GM11168 (cell line): ENCODE measurements around the gene H2BK1.

Experiments
- in situ Hi-C: fragments of 300-500 bp; cut with MboI; formaldehyde crosslinking; loops from one replicate; pipeline ENCODE4 v1.12.0; 2022; ENCODE audit warnings: low sequenced_read_pairs; ENCODE audit not compliant: unreplicated experiment

The H2BK1 gene

DNA sequence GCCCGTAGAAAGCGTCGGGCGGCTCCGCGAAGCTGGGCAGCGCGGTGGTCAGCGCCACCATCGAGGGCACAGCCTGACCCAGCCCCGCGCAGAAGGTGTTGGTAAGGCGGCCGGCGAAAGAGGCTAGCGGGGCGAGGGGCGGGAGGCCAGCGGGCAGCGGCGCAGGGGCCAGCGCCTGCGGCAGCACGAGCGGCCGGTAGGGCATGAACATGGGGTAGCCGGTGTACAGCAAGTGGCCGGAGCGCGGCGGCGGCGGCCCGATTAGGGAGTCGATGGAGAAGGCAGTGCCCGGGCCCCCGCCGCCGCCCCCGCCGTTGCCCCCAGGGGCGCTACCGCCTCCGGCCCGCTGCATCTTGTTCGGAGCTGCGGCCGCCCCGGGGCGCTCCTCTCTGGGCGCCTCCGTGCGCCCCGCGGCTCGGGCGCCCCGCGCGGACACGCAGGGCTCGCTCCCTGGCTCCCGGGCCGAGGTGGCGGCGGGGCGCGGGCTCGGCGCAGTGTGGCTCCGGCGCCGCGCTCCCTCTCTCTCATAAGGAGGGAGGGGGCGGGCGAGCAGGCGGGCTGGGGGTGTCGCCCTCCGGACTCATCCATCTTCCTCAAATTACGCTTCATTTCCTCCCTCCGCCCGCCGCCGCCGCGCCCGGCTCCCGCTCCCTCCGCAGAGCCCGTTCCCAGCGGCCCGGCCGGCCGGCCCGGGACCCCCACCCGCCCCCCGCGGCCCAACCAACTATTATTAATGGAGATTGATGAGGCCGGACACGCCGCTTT is 42.9 kb downstream of the H2BK1 start, which contains the start of gene GBX1:
Gene GBX1 (minus strand): TSS at position 498 of the 765 bp plus-strand sequence. CDS start 146 bp downstream, at position 352.
- in situ Hi-C loops, result no loop called here

DNA sequence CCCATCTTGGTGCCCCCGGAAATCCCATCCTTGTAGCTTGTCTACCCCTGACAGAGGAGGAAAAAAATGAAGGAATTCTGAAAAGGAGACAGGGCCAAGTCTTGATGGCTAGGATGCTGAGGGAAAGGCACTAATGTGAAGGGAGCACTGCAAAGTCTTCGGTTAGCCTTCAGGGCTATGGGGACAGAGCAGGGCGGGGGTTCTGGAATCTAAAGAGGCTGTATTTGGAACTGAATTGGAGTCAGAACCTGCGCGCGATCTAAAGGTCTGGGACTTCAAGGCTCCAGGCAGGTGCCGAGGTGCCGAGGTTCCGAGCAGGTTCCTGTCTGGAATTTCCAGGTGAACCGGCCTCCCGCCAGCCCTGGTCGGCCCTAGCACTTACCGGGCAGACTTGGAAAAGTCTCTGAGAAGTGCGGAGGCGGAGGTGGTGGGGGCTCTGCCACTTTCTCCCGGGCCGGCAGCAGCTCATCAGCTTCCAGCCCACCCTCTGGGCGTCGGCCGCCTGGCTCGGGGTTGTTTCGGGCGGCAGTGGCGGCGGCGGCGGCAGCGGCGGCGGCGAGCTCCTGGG is 43.6 kb downstream of the H2BK1 start:
- in situ Hi-C loops, result no loop called here

DNA sequence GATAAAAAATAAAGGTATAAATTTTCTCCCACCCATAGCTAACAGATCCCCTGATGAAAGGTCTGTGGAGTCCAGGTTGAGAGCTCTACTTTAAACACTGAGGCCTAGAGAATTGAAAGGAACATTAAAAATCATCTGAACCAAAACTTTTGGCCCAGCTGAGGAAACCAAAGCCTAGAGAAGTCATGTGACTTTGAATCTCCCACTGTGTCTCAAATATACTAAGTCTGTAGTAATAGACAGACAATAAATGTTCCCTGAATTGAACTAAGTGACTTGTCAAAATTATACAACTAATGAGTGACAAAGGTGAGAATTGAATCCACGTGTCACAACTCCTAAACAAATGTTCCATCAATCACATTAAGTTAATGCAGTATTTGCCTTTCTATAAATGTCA is 48.5 kb downstream of the H2BK1 start:
- in situ Hi-C loops, result no loop called here
